ENCODE measurements around the gene ATP8A1. TPM values are rescaled to one million over a fixed set of nuclear protein-coding genes. Genes with fewer than 3 reads are reported as not detected.

Gene ATP8A1
- polyA plus RNA-seq, 1 experiment, result 0.20 TPM

- Histone ChIP-seq H3K4me3 (ENCODE audit: low read depth, low read length) (no peak overlapping the region), H3K27me3 (ENCODE audit: control insufficient read depth, insufficient read depth, low read length) (no peaks in the 10 kb centered on the region), H3K9me3 (ENCODE audit: control insufficient read depth, insufficient read depth, low read length) (no peaks in the 10 kb centered on the region), H3K27ac (ENCODE audit: low read depth, low read length) (no peak overlapping the region)
- DNase-seq (ENCODE audit: low read depth, low spot score), result no peak
- ChIA-PET CTCF (no interaction called here), POLR2A (no interaction called here)
- no peak for TF ChIP-seq CTCF (IDR thresholded peaks at IDR 0.05; ENCODE audit: low read depth, low read length)
Measured at GRCh38 chr4:42690537-42690936, 33.6 kb upstream of the ATP8A1 start.

- ChIA-PET CTCF (no interaction called here), POLR2A (no interaction called here)
- no peak for DNase-seq (ENCODE audit: low read depth, low spot score)
- Histone ChIP-seq H3K27ac (ENCODE audit: low read depth, low read length) (no peak overlapping the region), H3K9me3 (ENCODE audit: control insufficient read depth, insufficient read depth, low read length) (no peaks in the 10 kb centered on the region), H3K27me3 (ENCODE audit: control insufficient read depth, insufficient read depth, low read length) (no peaks in the 10 kb centered on the region), H3K4me3 (ENCODE audit: low read depth, low read length) (no peak overlapping the region)
- TF ChIP-seq CTCF (IDR thresholded peaks at IDR 0.05; ENCODE audit: low read depth, low read length), result no peak
Measured at GRCh38 chr4:42683393-42683792, 26.5 kb upstream of the ATP8A1 start.

DNA sequence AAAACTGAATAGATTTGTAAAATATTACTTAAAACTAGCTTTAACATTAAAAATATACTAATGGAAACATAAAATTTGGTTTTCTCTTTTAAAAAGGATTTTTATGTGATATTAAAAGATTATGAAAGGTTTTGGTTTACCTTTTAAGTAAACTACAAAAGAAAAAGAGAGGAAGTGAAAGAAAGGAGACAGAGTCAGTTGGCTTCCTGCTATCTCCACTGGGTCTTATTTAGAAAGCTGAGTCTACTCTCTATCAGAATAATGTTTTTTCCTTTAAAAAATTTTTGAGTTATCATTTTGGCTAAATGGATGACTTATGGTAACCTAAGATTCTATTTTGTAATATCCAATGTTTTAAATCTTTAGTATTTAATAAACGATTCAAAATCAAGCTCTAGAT, 21.6 kb upstream of the ATP8A1 start:
- Histone ChIP-seq H3K4me3 (ENCODE audit: low read depth, low read length) (no peak overlapping the region), H3K27ac (ENCODE audit: low read depth, low read length) (no peak overlapping the region), H3K9me3 (ENCODE audit: control insufficient read depth, insufficient read depth, low read length) (no peaks in the 10 kb centered on the region), H3K27me3 (ENCODE audit: control insufficient read depth, insufficient read depth, low read length) (no peaks in the 10 kb centered on the region)
- ChIA-PET CTCF (interaction anchor here (0.9 kb wide), 1 partner anchor 159 kb away, joined by 3 read pairs; no protein-coding TSS in a partner anchor), POLR2A (no interaction called here)
- no peak for TF ChIP-seq CTCF (IDR thresholded peaks at IDR 0.05; ENCODE audit: low read depth, low read length)
- no peak for DNase-seq (ENCODE audit: low read depth, low spot score)

- Histone ChIP-seq H3K27ac (ENCODE audit: low read depth, low read length) (no peak overlapping the region), H3K4me3 (ENCODE audit: low read depth, low read length) (no peak overlapping the region), H3K27me3 (ENCODE audit: control insufficient read depth, insufficient read depth, low read length) (no peaks in the 10 kb centered on the region), H3K9me3 (ENCODE audit: control insufficient read depth, insufficient read depth, low read length) (no peaks in the 10 kb centered on the region)
- TF ChIP-seq CTCF (IDR thresholded peaks at IDR 0.05; ENCODE audit: low read depth, low read length), result no peak
- POLR2A ChIA-PET, result no interaction called here
- DNase-seq (ENCODE audit: low read depth, low spot score), result no peak
- CTCF ChIA-PET, result no interaction called here
Measured at GRCh38 chr4:42676066-42676951, 19.4 kb upstream of the ATP8A1 start.

DNA sequence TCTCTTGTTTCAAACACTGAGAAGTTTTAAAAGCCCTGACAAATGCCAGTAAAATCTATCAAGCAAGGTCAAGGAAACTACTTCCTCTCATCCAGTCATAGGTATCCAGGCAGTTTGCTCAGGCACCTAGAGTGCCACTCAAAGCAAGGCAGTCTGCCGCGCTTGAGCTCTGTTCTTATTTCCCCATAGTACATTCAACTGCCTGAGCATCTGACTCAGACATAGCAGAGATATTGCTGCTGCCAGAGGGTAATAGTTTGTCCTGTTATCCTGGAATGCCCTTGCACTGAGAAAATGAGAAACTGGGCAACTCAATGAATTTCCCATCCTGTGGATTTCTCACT, 16.1 kb upstream of the ATP8A1 start:
- TF ChIP-seq CTCF (IDR thresholded peaks at IDR 0.05; ENCODE audit: low read depth, low read length), result no peak
- H3K27me3 ChIP-seq (ENCODE audit: control insufficient read depth, insufficient read depth, low read length), result no peaks in the 10 kb centered on the region
- H3K4me3 ChIP-seq (ENCODE audit: low read depth, low read length), result no peak overlapping the region
- DNase-seq (ENCODE audit: low read depth, low spot score), result no peak
- no peak overlapping the region for H3K27ac ChIP-seq (ENCODE audit: low read depth, low read length)
- POLR2A ChIA-PET, result no interaction called here
- no peaks in the 10 kb centered on the region for H3K9me3 ChIP-seq (ENCODE audit: control insufficient read depth, insufficient read depth, low read length)
- CTCF ChIA-PET, result no interaction called here

Data from AG04450 (cell line).